Left ventricle myocardium inferior (tissue), 1 donor: Measurements from ENCODE around the gene FNDC3A. TPM values are rescaled to one million over a fixed set of nuclear protein-coding genes. Genes with fewer than 3 reads are reported as not detected.

Source experiments
- DNase-seq: peaks from one replicate; pipeline ENCODE4 v3.0.0-alpha.2; 2020
- H3K27ac ChIP-seq: fragments of 200-600 bp; replicated peaks from 2 replicates; pipeline ENCODE4 v1.8.0; 2021
- H3K27me3 ChIP-seq: fragments of 200-600 bp; 2 replicates; pipeline ENCODE4 v1.8.0; 2021; ENCODE audit warnings: low read depth
- H3K36me3 ChIP-seq: fragments of 200-600 bp; 2 replicates; pipeline ENCODE4 v1.8.0; 2021
- H3K4me1 ChIP-seq: fragments of 200-600 bp; 2 replicates; pipeline ENCODE4 v1.8.0; 2021
- H3K4me3 ChIP-seq: fragments of 200-600 bp; 2 replicates; pipeline ENCODE4 v1.8.0; 2021; ENCODE audit warnings: mild to moderate bottlenecking, moderate library complexity
- H3K9me3 ChIP-seq: fragments of 200-600 bp; replicated peaks from 2 replicates; pipeline ENCODE4 v1.8.0; 2021
- intact Hi-C: fragments of 100-400 bp; cut with micrococcal nuclease; formaldehyde crosslinking; loops from one replicate; pipeline ENCODE4 v1.11.0; 2022
- total RNA-seq: library from RNA; stranded (reverse); fragmentation: NEBNext Ultra II Directional; extraction: Animal tissue kit (Norgen Biotek cat#: 25700); gene quantifications from one replicate; pipeline ENCODE4 v1.2.1, GENCODE V29; 2021
- TF ChIP-seq, protein P1 (sequence below): fragments of 200-600 bp; IDR thresholded peaks from 2 replicates; pipeline ENCODE4 v1.8.0; 2021; ENCODE audit warnings: antibody characterized with exemption, mild to moderate bottlenecking, borderline replicate concordance
- donor health status: DM: no; HTN: yes; CAD: no; lungs with severe emphysema.

FNDC3A gene
- total RNA-seq, 1 donor from 2014 or later = 18.9 TPM

- no peak for DNase-seq
- no peaks in the 10 kb centered on the region for H3K9me3 ChIP-seq
- H3K36me3 ChIP-seq = no peaks in the 10 kb centered on the region
- TF ChIP-seq, protein P1, sequence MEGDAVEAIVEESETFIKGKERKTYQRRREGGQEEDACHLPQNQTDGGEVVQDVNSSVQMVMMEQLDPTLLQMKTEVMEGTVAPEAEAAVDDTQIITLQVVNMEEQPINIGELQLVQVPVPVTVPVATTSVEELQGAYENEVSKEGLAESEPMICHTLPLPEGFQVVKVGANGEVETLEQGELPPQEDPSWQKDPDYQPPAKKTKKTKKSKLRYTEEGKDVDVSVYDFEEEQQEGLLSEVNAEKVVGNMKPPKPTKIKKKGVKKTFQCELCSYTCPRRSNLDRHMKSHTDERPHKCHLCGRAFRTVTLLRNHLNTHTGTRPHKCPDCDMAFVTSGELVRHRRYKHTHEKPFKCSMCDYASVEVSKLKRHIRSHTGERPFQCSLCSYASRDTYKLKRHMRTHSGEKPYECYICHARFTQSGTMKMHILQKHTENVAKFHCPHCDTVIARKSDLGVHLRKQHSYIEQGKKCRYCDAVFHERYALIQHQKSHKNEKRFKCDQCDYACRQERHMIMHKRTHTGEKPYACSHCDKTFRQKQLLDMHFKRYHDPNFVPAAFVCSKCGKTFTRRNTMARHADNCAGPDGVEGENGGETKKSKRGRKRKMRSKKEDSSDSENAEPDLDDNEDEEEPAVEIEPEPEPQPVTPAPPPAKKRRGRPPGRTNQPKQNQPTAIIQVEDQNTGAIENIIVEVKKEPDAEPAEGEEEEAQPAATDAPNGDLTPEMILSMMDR = no peak
- no peaks in the 10 kb centered on the region for H3K4me1 ChIP-seq
- no peak overlapping the region for H3K27ac ChIP-seq
- no peaks in the 10 kb centered on the region for H3K27me3 ChIP-seq
- H3K4me3 ChIP-seq = no peak overlapping the region
- intact Hi-C loops = no loop called here
These were observed 265.6 kb downstream of the FNDC3A start for GRCh38 chr13:49241296-49241695.

DNA sequence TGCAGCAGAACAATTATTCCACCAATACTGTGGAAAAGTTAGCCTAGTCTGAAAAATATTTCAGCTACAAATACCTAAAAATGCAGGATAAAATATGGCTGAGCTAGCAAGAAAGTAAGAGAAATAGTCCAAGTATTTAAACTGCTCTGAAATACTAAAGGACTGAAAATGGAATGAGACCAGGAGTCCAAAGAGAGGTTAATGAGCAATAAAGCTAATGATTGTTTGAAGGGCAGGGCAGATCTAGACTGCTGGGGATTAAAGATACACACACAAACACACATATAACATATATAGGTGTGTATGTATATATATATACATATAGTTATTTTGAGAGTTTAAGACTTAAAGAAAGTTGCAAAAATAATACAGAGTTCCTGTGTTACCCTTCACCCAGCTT, 269.4 kb downstream of the FNDC3A start:
- TF ChIP-seq, protein P1 = no peak
- H3K27me3 ChIP-seq = no peaks in the 10 kb centered on the region
- DNase-seq = no peak
- peaks cover 30% of the 10 kb centered on the region for H3K4me1 ChIP-seq
- H3K27ac ChIP-seq = no peak overlapping the region
- no peaks in the 10 kb centered on the region for H3K36me3 ChIP-seq
- H3K4me3 ChIP-seq = no peak overlapping the region
- intact Hi-C loops = no loop called here
- H3K9me3 ChIP-seq = no peaks in the 10 kb centered on the region

- Histone ChIP-seq H3K4me1 (peaks cover 30% of the 10 kb centered on the region), H3K9me3 (no peaks in the 10 kb centered on the region), H3K27me3 (no peaks in the 10 kb centered on the region), H3K36me3 (no peaks in the 10 kb centered on the region), H3K27ac (peak overlapping the region; percentile 93), H3K4me3 (peak overlapping the region; percentile 93)
- DNase-seq = no peak
- intact Hi-C loops = no loop called here
- TF ChIP-seq, protein P1 = no peak
These were observed 271.3 kb downstream of the FNDC3A start for GRCh38 chr13:49246850-49247642.

DNA sequence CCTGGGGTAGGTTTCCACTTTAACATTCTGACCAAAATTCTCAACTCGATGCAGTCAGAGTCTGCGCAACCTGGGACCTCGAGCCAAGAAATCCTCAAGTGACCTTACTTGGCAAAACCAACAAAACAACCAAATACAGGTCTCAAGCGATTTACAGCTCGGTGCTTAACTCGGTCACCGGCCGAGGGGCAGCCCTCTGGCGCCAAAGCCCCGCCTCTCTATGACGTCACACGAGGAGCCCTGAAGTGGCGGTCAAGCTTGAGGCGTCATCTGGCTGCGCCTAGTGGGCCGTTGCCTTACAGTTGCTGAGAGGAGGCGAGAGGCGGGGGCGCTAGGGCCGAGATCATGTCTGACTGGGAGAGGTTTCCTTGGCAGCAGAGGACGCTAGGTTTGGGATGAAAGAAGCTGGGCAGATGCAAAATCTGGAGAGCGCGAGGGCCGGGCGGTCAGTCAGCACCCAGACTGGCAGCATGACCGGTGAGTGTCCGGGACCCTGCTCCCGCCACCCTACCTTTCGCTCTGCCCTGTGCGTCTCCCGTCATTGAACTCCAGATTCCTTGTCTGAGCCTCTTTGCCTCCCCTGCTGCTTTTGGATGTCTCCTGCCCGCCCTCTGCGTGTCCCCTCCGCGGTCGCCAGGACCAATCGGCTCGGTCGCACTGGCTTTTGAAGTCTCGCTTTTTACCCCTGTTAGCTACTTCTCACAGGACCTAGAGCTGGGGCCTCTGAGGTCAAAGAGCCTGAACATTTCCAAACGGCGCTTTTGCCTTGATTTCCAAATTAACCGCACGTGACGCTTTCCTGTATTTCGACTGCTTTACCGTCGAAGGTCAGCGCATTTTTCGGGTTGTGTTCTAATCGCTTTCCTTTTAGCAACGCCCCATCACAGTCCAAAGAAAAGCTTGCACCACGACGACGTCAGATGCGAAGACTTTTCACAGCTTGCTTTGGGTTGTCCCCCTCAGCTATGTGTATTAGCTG, 272.2 kb downstream of the FNDC3A start, which contains the start of gene CDADC1:
TSS of gene CDADC1 (plus strand) at position 283 of the 979 bp plus-strand sequence. CDS start at position 396, 113 bp downstream.
- DNase-seq = peak; percentile 98
- peaks cover 30% of the 10 kb centered on the region for H3K4me1 ChIP-seq
- peak within 1 kb of the TSS; percentile 93 for H3K27ac ChIP-seq
- no peaks in the 10 kb centered on the region for H3K27me3 ChIP-seq
- intact Hi-C loops = no loop called here
- H3K9me3 ChIP-seq = no peaks in the 10 kb centered on the region
- H3K36me3 ChIP-seq = no peaks in the 10 kb centered on the region
- TF ChIP-seq, protein P1 = no peak
- H3K4me3 ChIP-seq = peak within 1 kb of the TSS; percentile 93

- DNase-seq = no peak
- H3K9me3 ChIP-seq = no peaks in the 10 kb centered on the region
- peak overlapping the region; percentile 93 for H3K4me3 ChIP-seq
- H3K4me1 ChIP-seq = peaks cover 30% of the 10 kb centered on the region
- no peaks in the 10 kb centered on the region for H3K27me3 ChIP-seq
- TF ChIP-seq, protein P1 = no peak
- H3K36me3 ChIP-seq = peaks cover under 1% of the 10 kb centered on the region
- peak overlapping the region; percentile 93 for H3K27ac ChIP-seq
- intact Hi-C loops = no loop called here
These were observed 272.9 kb downstream of the FNDC3A start for GRCh38 chr13:49248622-49249002.
